Limb (tissue), 2 donors: ENCODE results near the gene DGCR2.

Source experiments
- DNase-seq, 2 donors: peaks; one replicate each; pipeline ENCODE4 v3.0.0-alpha.2; 2016; ENCODE audit errors: extremely low spot score in 2 of 2

DGCR2 gene

DNA sequence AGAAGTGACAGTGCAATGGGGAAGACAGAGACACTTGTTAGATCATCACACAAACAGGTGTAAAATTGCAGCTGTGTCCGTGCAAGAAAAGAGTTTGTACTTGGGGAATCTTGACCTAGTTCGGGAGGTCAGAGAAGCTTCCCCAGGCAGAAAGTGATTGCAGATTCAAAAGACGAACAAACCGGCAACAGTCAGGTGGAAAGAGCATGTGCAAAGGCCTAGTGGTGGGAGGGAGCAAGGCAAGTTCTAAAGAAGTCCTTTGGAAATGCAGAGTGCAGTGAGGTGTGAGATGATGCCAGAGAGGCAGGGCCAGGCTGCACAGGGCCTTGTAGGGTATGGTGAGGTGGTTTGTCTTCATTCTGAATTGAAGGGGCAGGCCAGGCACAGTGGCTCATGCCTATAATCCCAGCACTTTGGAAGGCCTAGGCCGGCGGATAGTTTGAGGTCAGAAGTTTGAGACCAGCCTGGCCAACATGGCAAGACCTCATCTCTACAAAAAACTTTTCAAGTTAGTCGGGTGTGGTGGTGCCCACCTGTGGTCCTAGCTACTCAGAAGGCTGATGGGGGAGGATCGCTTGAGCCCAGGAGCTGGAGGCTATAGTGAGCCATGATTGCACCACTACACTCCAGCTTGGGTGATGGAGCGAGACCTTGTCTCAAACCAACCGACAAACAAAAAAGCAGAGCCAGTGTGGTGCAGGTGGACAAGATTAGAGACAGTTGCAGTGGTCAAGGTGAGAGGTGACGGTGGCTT, 24.2 kb upstream of the DGCR2 start:
- DNase-seq, result no peak

DNA sequence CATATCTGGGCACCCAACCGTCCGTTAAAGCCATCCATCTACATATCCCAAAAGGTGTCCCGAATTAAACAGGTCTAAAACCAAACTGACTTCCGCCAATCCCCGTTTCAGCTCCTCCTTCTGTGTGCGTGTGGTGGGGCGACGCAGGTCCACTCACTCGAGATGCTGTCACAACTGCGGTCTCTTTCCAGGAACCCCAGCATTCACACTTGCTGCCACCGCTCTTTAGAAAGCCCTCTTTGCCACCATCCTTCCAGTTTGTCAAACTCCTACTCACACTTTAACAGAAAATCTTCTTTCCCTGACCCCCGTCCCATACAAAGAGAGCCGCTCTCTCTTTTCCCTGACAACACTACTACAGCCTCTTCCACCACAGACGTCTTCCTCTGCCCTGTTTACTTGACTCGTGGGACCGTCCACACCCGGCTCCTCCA, 21.8 kb upstream of the DGCR2 start:
- DNase-seq, result no peak

DNA sequence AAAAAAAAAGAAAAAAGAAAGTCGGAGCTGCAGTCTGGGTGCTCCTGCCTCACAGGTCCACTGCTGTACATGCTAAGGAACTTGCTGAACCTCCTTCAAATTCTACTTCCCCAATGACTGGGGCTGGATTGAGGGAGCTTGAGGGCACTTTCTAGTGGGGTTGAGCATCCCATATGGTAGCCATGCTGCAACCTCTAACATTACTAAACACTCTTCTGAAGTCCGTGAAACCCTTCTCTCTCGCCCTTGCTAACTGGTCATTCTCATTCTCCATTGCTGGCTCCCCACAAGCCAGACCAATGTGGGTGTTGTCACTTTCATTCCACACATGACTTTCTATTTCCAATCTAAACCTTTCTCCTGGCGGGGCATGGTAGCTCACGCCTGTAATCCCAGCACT, 21.0 kb upstream of the DGCR2 start:
- DNase-seq, result no peak

DNA sequence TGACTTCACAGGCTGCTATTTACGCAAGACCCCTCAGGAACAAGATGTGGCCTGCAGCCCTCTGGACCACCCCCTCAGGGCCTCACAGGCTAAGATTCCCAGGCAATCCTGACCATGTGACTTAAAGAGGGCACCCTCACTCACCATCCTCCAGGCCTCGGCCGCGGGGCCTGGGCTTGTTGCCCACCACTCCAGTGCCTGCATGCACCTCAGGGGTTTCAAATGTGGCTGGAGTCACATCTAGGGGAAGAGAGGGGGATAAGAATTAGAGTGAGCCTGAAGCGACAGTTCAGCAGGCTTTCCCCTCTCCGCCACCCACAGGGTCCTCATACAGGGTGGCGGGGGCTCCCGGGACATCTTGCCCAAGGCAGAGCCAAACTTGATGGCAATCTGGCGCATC, 20.2 kb upstream of the DGCR2 start:
- DNase-seq, result no peak

DNA sequence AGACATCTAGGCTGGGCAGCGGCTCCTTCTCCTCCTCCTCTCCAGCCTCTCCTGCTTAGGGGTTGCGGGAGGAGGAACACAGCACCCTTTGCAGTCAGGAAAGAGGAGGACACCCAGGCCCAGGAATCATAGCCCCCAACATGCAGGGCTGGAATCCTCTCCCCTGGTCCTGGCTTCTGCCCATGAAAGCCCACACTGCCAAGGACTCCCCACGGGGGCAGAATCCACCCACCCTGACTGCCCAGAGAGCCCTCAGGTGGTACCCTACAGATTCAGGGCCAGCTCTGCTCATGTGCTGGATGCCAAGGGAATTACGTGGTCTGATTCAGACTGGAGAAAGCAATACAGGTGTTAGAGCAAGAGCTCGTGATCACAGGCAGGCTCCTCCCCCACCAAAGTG, 17.8 kb upstream of the DGCR2 start:
- no peak for DNase-seq

DNA sequence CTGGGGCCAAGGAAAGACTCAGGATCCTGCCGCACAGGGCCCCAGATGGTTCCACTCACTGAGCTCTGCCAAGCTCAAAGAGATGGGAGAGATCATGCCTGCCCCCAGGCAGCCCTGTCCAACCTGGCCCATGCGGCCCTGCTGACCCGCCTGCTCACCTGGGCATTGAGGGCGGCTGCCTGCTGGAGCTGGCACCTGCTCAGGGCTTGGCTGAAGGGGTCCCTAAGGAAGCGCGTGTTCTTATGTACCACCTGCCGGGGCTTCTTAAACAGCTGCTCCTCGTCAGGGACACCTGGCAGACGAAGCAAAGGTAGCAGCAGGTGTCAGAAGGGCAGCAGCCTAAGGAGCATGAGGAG, 16.8 kb upstream of the DGCR2 start:
- no peak for DNase-seq

DNA sequence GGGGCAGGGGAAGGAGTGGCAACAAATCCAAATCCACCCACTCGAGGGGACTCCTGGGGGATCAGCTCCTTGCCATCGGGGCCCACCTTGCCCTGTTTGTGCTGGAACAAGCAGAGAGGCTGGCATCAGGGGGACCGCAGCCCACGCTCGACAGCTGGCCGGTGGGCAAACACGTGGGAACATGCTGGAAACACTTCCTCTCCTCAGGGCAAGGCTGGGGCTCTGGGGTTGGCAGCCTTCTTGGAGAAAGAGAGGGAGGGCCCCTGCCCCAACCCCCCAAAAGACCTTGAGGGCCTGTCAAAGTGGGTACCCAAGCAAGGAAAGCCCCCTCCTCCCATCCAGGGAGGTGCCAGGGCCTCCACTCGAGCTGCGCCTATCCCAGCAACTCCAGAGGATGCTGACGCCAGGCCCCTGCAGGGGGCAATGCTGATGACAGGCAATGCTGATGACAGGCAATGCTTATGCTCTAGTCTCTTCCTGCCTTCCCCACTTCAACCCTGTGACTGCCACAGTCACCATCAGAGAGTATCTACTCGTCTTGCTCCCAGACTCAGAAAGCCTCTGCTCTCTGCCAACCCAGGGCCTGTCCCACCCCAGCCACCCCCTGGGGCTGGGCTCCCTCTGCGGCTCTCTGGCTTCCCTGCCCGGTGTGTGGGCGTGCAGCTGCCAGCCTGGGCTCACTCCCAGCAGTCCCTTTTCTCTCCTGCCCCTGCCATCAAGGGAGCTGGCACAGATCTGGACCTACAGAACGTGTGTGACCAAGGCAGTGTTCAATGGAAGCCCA, 16.2 kb upstream of the DGCR2 start:
- DNase-seq, result no peak

DNA sequence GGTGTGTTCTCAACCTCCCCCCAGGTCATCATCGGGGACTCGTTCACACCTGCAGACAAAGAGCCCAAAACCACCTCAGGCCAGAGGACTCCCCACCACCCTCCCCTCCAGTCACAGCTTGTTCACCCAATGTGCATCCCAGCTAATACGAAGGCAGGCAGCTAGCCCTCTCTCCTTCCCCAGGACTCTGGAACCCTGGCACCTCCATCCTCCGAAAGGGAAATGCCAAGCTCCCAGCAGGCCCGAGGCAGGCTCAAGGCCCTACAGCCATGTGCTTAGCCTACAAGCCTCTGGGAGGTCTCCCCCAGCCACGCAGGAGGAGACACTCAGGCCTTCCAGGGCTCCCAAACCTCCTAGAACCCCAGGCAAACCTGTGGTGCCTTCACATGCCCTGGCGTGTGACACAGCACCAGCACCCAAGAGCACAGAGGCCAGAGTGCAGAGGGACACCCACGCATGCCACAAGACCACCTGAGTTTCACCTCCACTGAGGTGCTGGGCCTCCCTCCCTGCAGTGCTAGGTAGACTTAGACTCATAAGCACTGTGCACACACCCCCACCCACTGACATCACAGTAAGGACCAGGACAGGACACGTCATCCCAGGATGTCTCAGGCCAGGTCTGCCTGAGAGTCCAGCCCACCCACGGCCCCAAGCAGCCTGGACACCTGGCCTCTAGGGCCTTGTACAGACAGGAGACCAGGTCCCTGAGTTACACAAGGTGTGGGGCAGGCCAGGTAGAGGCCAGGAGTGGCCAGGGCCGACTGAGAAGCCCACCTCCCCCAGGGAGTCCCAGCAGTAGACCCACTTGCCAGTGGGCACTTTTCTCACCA, 15.4 kb upstream of the DGCR2 start:
- no peak for DNase-seq

DNA sequence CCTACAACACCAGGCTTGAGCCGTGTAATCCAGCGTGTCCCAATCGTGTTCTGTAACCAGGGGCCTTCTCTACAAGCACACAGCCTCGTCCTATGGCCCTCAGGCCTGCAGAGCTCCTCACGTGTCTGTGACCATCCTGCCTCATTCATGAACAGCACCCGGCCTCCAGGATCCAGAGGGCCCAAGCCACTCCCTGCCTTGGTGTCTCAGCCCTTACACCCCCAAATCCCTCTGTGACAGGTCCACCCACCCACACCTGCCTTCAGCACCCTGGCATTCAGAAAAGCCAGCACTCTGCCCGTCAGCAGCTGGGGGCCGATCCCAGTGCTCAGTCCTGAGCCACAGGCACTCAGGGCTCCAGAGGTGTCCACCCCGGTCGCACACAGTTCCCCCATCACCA, 14.7 kb upstream of the DGCR2 start:
- DNase-seq, result no peak

DNA sequence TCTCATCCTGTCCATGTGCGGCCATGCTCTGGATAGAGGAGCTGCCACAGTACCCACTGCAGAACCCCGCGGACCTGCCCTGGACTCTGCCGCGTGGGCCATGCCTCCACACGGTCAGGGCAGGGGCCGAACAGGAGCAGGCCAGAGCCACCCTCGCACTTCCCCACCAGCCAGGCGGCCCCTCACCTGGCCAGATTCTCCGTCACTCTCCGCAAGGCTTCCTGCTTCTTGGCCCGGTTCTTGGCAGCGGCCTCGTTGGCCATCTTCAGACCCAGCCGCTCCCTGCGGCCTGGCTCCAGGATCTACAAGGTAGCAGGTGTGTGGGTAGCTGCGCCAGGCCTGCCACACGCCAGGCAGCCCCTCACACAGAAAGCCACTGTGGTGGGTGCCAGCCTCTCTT, 12.7 kb upstream of the DGCR2 start:
- DNase-seq, result no peak

DNA sequence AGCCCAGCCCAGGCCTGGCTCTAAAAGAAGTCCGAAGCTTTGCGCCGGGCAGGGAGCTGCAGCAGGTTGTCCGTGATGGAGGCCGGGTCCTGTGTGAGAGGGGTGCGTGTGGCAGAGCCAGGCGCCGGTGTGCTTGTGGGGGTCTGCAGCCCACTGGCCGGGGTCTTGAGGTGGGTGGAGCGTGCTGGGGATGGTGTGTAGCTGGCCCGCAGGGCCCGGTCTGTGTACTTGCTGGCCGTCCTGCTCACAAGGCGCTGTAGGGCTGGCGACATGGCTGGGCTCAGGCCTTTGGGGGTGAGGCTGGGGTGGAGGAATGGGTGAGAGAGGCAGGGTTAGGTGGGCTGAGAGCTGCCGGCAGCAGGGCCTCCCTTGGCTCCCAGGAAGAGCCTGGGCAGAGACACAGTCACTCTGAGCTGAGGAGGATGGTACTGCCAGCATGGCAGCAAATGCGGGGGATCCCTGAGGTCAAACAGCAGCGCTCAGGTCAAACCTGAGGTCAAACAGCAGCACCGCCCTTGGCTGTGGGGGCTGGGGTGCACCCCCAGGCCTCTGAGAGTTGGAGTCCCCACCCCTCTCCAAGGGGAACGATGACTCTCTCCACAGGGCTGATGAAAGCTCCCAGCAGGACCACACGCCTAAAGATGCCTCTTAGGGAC, 12.1 kb upstream of the DGCR2 start:
- no peak for DNase-seq

DNA sequence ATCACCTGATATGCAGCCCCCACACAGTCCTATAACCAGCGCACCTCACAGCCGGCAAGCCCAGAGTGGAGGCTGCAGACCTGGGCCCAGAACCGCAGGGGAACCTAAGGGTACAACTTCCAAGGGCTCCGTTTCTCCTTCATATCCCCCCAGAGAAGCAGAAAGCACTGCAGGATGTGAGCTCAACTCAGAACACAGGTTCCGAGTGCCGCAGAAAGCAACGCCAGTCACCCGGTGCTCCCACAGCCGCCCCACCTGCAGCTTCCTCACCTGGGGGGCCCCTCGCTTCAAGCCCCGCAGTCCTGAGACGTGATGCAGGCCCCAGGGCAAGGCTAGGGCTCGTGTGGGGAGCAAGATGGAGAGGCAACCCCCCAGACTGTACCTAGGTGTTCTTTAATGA, 11.3 kb upstream of the DGCR2 start:
- DNase-seq, result no peak

DNA sequence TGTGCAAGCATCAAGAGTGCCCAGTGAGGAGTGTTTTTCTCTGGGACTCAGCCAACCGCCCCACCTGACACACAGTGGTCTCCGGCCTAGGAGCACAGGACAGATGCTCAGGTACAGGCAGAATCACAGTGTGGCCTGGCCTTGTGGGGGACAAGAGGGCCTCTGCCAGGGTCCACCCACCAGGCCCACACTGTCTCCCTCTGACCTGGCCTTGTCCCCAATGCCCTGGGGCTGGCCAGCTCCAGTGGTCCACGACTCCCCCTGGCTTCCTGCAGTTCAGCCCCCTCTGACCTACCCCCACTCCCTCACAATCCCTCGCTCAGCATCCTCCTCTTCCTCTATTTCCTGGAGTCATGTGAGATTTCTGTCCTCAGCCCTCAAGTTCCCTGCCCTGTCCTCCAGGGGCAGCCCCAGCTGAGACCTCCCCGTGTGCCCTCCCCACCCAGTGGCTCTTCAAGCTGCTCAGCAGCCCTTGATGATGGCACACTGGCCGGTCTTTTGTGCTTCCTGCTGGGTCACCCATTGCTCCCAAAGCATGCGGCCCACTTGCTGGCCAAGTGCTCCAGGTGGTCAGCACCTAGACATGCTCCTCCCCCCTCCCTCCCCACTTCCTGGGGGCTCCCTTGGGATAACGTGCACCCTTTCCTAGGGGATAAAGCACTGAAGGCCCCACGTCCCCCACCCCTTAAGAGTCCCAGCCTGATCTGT, 10.6 kb upstream of the DGCR2 start:
- no peak for DNase-seq

DNA sequence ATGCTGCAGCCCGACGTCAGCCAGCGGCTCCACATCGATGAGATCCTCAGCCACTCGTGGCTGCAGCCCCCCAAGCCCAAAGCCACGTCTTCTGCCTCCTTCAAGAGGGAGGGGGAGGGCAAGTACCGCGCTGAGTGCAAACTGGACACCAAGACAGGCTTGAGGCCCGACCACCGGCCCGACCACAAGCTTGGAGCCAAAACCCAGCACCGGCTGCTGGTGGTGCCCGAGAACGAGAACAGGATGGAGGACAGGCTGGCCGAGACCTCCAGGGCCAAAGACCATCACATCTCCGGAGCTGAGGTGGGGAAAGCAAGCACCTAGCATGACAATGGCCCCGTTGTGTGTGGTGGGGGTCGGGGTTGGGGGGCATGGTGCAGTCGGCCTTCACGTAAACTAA, 9.9 kb upstream of the DGCR2 start:
- DNase-seq, result no peak

DNA sequence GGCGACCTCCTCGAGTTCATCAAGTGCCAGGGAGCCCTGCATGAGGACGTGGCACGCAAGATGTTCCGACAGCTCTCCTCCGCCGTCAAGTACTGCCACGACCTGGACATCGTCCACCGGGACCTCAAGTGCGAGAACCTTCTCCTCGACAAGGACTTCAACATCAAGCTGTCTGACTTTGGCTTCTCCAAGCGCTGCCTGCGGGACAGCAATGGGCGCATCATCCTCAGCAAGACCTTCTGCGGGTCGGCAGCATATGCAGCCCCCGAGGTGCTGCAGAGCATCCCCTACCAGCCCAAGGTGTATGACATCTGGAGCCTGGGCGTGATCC, 9.4 kb upstream of the DGCR2 start:
- no peak for DNase-seq

DNA sequence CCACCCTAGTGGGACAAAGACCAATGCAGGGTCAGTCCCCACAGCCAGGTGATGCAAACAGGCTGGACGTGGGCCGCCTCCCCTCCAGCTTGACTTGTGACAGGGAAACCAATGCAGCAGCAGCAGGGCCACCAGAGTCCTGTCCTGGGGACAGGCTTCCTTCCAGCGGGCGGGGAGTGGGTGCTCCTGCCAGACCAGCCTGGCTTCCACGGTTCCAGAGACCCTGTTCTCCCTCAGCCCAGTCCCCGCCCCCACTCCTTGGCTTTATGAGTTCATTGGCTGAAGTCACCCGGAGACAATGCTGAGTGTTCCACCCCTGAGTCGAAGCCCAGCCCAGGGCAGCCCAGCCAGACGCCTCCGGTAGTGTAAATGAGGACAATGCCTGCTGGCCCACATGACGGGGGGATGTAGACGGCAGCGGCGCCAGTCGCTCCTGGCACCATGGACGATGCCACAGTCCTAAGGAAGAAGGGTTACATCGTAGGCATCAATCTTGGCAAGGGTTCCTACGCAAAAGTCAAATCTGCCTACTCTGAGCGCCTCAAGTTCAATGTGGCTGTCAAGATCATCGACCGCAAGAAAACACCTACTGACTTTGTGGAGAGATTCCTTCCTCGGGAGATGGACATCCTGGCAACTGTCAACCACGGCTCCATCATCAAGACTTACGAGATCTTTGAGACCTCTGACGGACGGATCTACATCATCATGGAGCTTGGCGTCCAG, 8.9 kb upstream of the DGCR2 start, which contains the start of gene TSSK2:
Gene TSSK2, plus strand, starts transcription at position 350 of the 726 bp plus-strand sequence. Its CDS starts 92 bp downstream, at position 442.
- no peak for DNase-seq

DNA sequence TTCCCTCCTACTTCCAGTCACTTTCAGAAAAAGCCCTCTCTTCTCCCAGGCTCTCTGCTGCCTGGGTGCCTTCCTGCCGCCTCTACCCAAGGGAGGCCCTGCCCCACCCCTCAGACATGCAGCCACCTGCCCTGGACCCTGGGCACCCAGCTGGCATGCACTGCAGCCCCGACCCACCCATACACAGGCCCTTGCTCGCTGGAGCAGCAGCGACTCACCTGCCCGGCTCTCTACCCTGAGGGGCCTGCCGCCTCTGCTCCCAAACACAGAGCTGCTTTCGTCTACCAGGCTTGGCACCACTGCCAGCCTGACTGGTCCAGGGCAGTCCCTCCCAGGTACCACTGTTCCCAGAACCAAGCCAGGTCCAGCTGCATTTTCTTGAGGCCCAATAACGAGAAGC, 7.7 kb upstream of the DGCR2 start:
- DNase-seq, result no peak

DNA sequence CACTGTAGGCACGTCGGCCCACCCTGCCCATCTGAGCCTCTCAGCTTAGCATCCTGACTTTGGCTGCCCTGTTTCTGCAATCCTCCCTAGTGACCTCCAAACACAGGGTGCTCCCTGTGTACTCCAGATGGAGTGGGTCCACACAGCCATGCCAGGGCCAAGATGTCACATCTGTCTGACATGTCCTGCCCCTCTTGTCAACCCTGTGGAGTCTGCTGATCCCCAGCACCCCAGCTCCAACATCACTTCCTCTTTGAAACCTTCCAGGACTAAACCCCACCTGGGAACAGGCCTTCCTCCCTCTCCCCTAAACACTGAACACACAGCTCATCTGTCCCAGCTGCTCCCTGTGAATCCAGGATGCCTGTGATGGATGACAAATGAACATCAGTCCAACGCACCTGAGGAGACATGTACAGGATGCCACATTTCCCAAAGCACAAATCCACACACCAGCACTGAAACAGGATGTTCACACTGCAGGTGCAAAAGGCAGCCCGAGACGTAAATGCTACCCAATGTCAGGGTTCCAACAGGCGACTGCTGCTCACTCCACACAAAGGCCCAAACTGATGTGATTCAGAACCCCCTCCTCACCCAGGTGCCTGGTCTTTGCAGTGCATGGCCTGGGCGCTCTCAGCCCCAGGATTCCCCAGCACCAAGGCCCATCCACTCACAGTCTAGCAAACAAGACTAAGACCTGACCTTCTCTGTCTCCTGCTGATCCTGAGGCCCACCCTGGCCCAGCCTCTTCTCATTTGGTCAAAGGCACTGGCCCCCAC, 6.9 kb upstream of the DGCR2 start:
- DNase-seq, result no peak

DNA sequence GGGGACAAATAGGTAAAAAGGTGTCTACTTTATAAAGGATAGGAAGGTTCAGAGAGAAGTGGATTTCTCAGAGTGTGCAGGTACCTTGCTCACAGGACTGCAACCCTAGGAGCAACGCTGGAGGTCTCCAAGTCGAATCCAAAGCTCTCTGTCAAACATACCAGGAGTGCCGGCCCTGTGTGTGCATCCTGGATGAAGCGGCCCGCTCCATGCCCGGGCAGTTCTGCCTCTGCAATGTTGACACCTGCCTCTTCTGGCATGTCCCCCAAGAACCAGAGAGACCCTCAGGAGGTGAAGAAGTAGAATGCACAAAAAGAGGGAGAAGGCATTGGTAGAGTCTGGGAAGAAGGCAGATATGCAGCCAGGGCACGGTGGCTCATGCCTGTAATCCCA, 5.8 kb upstream of the DGCR2 start:
- DNase-seq, result no peak
